ENCODE data around the gene IRF1.

DNA sequence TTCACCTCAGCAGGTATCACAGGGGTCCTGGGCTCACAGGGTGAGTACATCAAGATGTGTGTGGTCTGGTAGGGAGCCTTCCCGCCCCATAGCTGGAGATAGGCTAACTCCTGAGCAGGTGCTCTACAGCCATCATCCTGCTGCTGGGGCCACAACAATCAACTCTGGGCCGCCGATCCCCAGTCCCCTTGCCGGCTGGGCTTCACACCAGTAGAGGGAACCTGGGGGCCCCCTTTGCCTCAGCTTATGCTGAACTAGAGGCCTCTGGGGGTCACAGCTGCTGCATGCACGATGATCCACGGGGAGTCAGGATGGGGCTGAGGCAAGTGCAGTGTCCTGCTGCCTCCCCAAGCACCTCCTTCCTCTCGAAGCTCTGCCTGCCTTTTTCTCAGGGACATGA, 46.5 kb downstream of the IRF1 start:
- TF ChIP-seq, protein P1, sequence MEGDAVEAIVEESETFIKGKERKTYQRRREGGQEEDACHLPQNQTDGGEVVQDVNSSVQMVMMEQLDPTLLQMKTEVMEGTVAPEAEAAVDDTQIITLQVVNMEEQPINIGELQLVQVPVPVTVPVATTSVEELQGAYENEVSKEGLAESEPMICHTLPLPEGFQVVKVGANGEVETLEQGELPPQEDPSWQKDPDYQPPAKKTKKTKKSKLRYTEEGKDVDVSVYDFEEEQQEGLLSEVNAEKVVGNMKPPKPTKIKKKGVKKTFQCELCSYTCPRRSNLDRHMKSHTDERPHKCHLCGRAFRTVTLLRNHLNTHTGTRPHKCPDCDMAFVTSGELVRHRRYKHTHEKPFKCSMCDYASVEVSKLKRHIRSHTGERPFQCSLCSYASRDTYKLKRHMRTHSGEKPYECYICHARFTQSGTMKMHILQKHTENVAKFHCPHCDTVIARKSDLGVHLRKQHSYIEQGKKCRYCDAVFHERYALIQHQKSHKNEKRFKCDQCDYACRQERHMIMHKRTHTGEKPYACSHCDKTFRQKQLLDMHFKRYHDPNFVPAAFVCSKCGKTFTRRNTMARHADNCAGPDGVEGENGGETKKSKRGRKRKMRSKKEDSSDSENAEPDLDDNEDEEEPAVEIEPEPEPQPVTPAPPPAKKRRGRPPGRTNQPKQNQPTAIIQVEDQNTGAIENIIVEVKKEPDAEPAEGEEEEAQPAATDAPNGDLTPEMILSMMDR (IDR thresholded peaks at IDR 0.05) = no peak
- TF ChIP-seq POLR2A (IDR thresholded peaks at IDR 0.05) = no peak

Data from thyroid gland (tissue), 4 donors.